H1 (cell line): ENCODE measurements around the gene NFIX. TPM values are rescaled to one million over a fixed set of nuclear protein-coding genes. Genes with fewer than 3 reads are reported as not detected.

Experiments
- GTF2F1 ChIP-seq: IDR thresholded peaks from 2 replicates; pipeline ENCODE4 v1.6.1; 2012; ENCODE audit warnings: low read depth, low read length, improper control_type of control experiment, borderline replicate concordance
- JUN ChIP-seq: IDR thresholded peaks from 2 replicates; pipeline ENCODE4 v1.6.1; 2011; ENCODE audit warnings: low read depth, mild to moderate bottlenecking, improper control_type of control experiment, low read length
- RNF2 ChIP-seq: fragments of 200-900, 300-1000 bp; sonication (generic); IDR thresholded peaks from 2 replicates; pipeline ENCODE4 v1.7.1; 2016; ENCODE audit warnings: borderline replicate concordance, low read depth, mild to moderate bottlenecking, antibody characterized with exemption, low read length; ENCODE audit not compliant: poor library complexity, severe bottlenecking; ENCODE audit errors: missing control alignments
- SP1 ChIP-seq: IDR thresholded peaks from 2 replicates; pipeline ENCODE4 v1.6.1; 2011; ENCODE audit warnings: low read depth, low read length
- TEAD4 ChIP-seq: IDR thresholded peaks from 2 replicates; pipeline ENCODE4 v1.6.1; 2012; ENCODE audit warnings: low read depth, low read length, inconsistent platforms, mixed read lengths
- polyA plus RNA-seq, 7 experiments: library from polyadenylated mRNA; depleted of rRNA in 3 of 7; stranded (reverse) in 5 of 7; unstranded in 2 of 7; fragments of >200 nt in 5 of 7; fragments of 200-250 nt in 2 of 7; gene quantifications; 1 replicate in 5 of 7; 2 replicates in 1 of 7; 4 replicates in 1 of 7; pipeline versions ENCODE4 v1.2.1 to v1.2.3, GENCODE V29; 2011 to 2013; ENCODE audit warnings: missing spikeins in 2 of 7, mixed read lengths in 2 of 7
- total RNA-seq: library from RNA; stranded (reverse); fragmentation: NEBNext Ultra II Directional; extraction: Animal tissue kit (Norgen Biotek cat#: 25700); gene quantifications from 2 replicates; pipeline ENCODE4 v1.2.1, GENCODE V29; 2021
- TF ChIP-seq, protein P1 (sequence below), 3 experiments: IDR thresholded peaks; 1 replicate in 2 of 3; 2 replicates in 1 of 3; pipeline versions ENCODE4 v1.5.1 to v1.6.1; 2011; ENCODE audit warnings: low read length in 3 of 3, mild to moderate bottlenecking in 3 of 3, inconsistent platforms in 2 of 3, low read depth in 1 of 3, moderate library complexity in 1 of 3; ENCODE audit not compliant: insufficient read depth in 1 of 3; ENCODE audit errors: control extremely low read depth in 1 of 3

NFIX gene
- total and polyA plus RNA-seq, 2 of the 8 experiments (the other 6 are each of a cell fraction or from before 2014, with no cell fraction given) = 0.03 to 0.20 TPM

GRCh38 chr19:13031917-13032623 lies 36.8 kb downstream of the NFIX start (continued):
- TF ChIP-seq, protein P1, sequence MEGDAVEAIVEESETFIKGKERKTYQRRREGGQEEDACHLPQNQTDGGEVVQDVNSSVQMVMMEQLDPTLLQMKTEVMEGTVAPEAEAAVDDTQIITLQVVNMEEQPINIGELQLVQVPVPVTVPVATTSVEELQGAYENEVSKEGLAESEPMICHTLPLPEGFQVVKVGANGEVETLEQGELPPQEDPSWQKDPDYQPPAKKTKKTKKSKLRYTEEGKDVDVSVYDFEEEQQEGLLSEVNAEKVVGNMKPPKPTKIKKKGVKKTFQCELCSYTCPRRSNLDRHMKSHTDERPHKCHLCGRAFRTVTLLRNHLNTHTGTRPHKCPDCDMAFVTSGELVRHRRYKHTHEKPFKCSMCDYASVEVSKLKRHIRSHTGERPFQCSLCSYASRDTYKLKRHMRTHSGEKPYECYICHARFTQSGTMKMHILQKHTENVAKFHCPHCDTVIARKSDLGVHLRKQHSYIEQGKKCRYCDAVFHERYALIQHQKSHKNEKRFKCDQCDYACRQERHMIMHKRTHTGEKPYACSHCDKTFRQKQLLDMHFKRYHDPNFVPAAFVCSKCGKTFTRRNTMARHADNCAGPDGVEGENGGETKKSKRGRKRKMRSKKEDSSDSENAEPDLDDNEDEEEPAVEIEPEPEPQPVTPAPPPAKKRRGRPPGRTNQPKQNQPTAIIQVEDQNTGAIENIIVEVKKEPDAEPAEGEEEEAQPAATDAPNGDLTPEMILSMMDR (IDR thresholded peaks at IDR 0.05; ENCODE audit: control extremely low read depth in 1 of 3, insufficient read depth in 1 of 3, low read depth in 1 of 3, low read length in 3 of 3) = no peak
- TF ChIP-seq GTF2F1 (no peak), TEAD4 (no peak), RNF2 (no peak), JUN (no peak), SP1 (no peak)
